Measurements from ENCODE around the gene TMEM167B.
"Not testable (repeated sequence)": the region's sequence is repeated elsewhere in the genome, so short reads cannot be mapped to it uniquely, and the experiment has no call there.

Gene TMEM167B

GRCh38 chr1:109113590-109114341, 23.2 kb downstream of the TMEM167B start, which contains the start of gene ELAPOR1:
Gene ELAPOR1, plus strand, starts transcription at chr1:109114115. Its CDS starts 69 bp downstream, at chr1:109114184.
- peak; percentile 40 for DNase-seq (ENCODE audit: low spot score)

GRCh38 chr1:109114342-109114674, 23.7 kb downstream of the TMEM167B start:
- no peak for DNase-seq (ENCODE audit: low spot score)

- no peak for DNase-seq (ENCODE audit: low spot score)
Measured at GRCh38 chr1:109115685-109116084, 25.1 kb downstream of the TMEM167B start.

- no peak for DNase-seq (ENCODE audit: low spot score)
Measured at GRCh38 chr1:109116286-109116685, 25.7 kb downstream of the TMEM167B start.

DNA sequence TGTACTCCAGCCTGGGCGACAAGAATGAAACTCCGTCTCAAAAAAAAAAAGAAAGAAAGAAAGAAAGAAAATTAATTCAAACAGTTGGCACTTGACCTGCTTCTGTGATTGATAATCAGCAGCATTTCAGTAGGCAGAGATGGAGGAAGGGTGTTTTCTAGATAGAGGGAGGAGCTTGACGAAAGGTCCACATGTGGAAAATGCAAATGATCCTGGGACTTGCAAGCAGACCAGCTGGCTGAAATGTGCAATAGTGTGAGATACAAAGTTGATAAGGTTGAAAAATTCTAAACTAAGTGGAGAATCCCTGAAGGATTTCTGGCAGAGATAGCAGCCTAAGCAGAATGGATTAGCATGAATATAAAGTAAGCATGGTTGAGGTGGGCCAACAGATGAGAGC, 27.5 kb downstream of the TMEM167B start:
- DNase-seq (ENCODE audit: low spot score) = no peak

- no peak for DNase-seq (ENCODE audit: low spot score)
Measured at GRCh38 chr1:109120356-109120755, 29.8 kb downstream of the TMEM167B start.

DNA sequence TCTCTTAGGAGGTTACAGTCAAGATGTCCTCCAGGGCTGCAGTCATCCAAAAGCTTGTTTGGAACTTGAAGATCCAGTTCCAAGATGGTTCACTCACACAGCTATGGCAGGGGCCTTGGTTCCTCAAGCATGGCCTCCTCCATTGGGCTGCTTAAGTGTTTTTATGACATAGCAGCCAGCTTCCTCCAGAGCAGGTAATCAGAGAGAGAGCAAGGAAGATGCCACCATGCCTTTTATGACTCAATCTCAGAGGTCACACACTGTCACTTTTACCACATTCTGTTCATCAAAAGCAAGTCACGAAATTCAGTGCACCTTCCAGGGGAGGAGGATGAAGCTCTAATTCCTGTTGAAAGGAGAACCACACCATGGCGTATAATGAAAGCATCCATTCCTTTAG, 40.5 kb downstream of the TMEM167B start:
- DNase-seq (ENCODE audit: low spot score) = no peak

GRCh38 chr1:109131800-109132199, 41.2 kb downstream of the TMEM167B start:
- DNase-seq (ENCODE audit: low spot score) = no peak

DNA sequence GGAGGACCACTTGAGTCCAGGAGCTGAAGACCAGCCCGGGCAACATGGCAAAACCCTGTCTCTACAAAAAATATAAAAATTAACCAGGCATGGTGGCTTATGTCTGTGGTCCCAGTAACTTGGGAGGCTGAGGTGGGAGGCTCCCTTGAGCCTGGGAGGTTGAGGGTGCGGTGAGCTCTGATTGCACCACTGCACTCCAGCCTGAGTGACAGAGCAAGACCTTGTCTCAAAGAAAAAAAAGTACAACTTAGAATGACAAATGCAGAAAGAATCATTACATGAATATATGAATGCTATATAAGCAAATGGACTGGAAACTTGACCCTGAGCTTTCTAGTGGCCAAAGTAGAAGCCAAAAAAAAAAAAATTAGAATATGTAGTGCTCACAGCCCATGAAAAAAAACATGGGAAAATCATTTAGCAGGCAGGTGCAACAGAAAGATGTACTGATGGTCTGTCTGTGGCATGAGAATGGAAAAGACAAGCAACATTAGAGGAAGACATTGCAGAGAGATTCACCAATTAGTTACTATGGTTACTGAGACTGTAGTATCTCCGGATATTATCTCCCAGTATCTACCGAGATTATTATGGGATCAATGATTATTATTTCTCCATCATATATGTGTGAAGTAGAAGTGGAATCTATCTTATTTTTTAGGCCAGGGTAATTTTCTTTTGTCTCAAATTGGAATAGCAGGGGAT, 42.6 kb downstream of the TMEM167B start:
- DNase-seq (ENCODE audit: low spot score) = no peak

DNA sequence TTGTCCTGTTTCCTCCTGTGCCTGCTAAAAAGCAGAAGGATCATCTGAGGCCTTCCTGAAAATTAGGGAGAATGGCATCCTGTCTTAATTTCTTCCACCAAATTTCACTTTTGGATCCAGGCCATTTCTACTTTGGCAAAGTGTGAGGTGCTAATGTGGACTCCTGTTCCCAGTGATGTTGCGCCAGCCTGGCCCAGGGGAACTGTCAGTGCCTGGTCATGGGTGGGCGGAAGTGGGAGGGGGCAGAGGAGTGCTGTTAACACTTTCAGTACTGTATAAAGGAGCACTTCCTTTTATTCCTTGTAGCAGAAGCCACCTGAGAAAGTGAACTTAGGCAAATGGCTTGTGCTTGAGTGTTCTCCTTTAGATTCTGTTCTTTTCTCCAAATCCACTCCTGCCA, 43.3 kb downstream of the TMEM167B start:
- DNase-seq (ENCODE audit: low spot score) = peak; percentile 39

DNA sequence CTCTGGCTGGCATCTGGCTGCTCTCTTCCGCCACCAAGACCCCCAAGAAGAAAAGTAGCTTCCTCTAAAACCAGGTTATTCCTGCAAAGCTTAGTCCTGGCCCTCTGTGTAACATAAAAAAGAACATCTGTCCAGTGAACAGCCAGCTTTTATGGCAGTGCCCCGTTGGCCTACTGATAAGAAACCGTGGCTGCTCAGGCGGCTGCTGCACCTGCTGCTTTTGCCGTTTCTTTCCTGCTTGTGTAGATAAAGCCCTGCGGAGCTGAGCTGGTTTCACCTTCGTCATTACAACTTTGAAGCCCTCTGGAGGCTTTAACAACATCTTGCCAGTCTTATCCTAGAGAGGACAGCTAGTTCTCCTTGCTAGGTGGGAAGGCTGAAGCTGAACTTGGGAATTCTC, 43.9 kb downstream of the TMEM167B start:
- no peak for DNase-seq (ENCODE audit: low spot score)

DNA sequence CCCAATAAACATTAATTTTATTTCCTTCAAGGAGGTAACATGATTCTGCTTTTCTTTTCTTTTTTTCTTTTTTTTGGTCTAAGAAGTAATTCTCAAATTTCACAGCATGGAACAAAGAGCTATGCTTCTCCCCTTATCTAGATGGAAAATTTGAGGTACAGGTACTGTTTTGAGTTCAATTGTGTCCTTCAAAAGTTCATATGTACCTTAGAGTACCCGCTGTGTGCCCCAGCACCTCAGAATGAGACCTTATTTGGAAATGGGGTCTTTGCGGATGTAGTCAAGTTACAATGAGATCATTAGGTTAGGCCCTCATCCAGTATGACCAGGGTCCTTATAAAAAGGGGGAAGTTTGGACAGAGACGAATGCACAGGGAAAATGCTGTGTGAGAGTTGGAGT, 45.4 kb downstream of the TMEM167B start:
- no peak for DNase-seq (ENCODE audit: low spot score)

DNA sequence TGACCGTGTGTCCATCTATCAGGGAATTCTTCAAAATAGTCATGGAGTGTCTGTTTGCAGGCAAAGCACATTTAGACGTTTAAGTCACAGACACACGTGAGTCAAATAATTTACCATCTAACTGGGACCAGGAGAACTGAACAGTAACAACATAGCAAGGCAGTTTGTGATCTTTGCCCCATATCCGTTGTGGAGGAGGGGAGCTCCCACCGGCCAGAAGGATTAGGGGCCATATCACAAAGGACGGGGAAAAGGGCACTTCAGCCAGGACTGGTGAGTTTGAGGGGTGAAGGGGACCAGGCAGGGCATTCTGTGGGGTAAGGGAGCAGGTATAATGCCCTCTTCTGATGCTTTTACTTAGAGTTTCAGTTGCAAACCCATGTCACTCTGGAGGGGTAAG, 46.2 kb downstream of the TMEM167B start:
- DNase-seq (ENCODE audit: low spot score) = no peak

DNA sequence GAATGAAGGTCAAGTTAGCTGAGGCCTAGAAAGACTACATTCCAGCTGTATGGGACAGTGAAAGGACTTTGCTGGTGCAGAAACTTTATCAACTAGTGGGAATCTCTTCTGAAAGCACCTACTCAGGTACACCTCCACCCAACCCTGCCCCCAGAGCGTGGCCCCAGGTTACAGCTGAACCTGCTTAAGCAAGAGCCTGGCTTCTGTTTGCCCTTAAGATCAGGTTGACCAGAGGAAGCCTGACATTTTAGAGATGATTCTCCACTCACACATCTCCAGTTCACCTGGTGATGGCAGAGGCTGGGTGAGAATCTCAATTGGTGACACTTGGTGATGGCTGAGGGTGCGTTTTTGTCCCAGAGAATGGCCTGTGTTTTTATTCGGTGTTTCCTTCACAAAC, 47.4 kb downstream of the TMEM167B start:
- no peak for DNase-seq (ENCODE audit: low spot score)

DNA sequence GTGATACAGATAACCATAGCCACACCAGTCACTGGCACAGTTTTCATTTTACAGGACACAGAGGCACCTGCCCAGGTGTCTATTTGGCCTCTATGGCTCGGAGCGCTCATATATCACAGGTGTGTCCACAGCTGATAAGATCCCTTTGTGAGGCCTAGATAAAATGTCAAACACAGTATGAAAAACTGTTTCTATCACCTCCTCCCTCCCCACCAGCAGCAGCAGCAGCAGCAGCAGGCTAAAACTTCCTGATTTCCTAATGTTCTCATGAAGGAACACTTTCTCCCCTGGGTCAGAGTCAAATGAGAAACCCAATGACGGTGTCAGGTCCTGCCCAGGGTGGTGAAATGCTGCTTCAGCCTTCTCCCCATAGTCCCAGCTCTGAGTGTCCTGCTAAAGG, 47.8 kb downstream of the TMEM167B start:
- no peak for DNase-seq (ENCODE audit: low spot score)

- DNase-seq (ENCODE audit: low spot score) = no peak
Measured at GRCh38 chr1:109140392-109140791, 49.8 kb downstream of the TMEM167B start.

GRCh38 chr1:109142260-109142659, 51.7 kb downstream of the TMEM167B start:
- no peak for DNase-seq (ENCODE audit: low spot score)

GRCh38 chr1:109142725-109143124, 52.2 kb downstream of the TMEM167B start:
- DNase-seq (ENCODE audit: low spot score) = not testable (repeated sequence)

All from pons (tissue), 1 donor.